GM20431 (cell line): ENCODE measurements around the gene DNM3.

Experiments used
- in situ Hi-C: fragments of 300-500 bp; cut with MseI, MboI; formaldehyde crosslinking; loops from one replicate; pipeline ENCODE4 v1.15.0; 2020; ENCODE audit warnings: low sequenced_read_pairs; ENCODE audit not compliant: unreplicated experiment

The DNM3 gene

GRCh38 chr1:171910786-171911185, 69.5 kb downstream of the DNM3 start:
- in situ Hi-C loops: no loop called here

DNA sequence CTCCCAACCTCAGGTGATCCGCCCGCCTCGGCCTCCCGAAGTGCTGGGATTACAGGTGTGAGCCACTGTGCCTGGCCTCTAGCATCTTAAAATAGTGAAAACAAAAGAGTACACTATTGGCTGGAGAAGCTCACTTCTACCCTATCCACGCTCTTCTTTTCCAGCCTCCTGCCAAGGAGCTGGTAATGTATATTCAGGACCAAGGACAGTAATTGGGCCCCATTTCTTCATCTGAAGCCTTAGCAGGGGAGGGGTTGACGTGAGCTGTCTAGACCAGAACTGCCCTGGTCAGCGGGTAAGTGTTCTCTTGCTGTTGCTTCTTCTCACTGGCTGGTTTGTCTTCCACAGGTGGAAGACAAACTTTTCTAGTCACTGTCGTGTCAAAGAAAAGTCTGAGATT, 70.2 kb downstream of the DNM3 start:
- in situ Hi-C loops: no loop called here

DNA sequence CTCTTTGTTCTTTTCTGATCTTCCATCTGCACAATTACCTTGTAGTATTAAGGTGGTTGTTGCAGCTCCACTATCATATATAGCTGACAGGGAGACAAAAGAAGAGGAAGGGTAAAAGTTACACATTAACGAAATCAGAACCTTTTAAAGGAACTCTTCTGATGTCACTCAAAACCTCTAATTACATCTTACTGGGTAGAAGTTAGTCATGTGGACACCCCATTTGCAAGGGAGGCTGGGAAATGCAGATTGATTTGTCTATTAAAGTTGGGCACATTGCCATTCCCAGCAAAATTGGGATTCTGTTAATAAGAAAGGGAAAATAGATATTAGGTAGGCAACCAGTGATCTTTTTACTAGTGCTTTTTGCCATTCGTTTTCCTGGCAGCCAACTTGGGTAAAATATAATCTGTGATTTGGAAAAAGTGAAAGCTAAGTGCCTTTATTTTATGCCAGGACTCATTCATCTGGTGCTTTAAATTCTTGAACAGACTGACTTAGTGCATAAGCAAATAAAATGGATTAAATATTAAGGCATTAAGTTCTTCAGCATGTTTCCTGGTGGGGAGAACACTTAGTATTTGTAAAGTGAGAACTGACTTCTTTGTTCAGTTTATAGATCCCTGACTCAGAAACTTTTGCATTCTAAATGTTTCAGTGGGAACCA, 71.3 kb downstream of the DNM3 start:
- in situ Hi-C loops: no loop called here

DNA sequence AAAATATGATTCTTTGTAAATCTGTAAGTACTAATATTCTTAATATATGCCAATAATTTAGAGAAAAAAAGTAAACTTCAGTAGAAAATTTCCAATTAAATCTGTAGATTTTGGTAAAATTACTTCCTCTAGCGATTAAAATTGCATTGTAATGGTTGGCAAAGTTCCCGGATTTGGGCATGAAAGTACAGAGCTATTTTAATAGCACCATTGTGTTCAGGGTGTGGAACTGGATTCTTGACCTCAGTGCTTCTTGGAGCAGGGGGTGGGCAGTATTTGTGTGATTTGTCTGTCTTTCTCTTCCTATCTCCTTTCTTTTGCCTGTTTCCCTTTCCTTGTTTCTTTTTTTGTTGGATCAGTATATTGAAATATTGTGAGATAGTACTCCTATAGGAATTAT, 72.1 kb downstream of the DNM3 start:
- in situ Hi-C loops: no loop called here

- in situ Hi-C loops: no loop called here
Measured at GRCh38 chr1:171916315-171916771, 75.0 kb downstream of the DNM3 start.

- in situ Hi-C loops: no loop called here
Measured at GRCh38 chr1:171917331-171917730, 76.0 kb downstream of the DNM3 start.

DNA sequence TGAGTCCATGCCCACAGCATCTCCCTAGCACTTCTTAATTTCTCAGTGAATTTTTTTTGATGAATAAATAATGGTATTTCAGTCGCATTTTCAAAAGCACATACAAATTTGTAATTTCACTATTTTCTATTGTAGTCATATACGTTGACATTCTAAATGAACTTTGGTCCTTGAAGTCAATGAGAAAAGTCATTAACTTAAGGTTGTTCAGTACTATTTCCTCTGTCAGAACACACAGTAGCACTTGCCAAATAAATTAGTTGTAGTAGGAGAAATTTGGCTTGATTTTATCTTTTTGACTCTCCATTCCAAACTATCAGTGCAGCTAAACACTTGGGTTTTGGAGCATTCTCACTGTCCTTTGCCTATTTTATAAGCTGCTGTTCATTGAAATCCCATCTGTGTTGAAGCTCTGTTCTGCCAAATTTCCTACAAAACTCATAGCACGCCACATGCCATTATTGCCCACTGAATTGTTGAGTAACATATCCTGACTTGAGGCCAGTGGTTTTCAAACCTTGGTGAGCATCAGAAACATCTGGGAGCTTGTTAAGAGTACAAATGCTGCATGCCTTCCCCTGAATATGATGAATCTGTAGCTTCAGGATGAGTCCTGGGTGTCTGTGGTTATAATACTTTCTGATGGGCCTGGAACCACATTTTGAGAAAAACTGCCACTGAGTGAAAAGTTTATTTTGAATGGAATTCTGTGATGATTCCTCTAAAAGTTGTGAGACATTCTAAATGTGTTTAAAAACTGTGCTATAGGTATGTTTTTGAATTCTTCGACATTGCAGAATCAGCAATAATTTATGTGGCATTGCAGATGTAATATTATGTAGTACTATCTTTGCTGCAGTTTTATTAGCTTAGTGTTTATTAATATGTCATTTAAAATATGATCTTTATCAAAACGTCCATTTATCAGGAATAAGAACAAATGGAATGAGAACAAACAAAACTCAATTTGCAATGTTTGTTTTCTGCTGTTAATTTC, 78.9 kb downstream of the DNM3 start:
- in situ Hi-C loops: no loop called here

DNA sequence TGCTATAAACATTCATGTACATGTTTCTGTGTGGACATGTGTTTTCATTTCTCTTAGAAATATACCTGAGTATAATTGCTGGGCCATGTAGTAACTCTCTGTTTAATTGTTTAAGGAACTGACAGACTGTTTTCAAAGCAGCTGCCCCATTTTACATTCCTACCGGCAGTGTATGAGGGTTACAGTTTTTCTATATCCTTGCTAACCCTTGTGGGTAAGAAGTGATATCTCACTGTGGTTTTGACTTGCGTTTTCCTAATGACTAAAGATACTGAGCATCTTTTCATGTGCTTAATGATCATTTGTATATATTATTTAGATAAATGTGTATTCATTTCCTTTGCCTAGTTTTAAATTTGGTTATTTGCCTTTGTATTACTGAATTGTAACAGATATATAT, 81.7 kb downstream of the DNM3 start:
- in situ Hi-C loops: no loop called here

- in situ Hi-C loops: no loop called here
Measured at GRCh38 chr1:171929121-171929520, 87.8 kb downstream of the DNM3 start.

DNA sequence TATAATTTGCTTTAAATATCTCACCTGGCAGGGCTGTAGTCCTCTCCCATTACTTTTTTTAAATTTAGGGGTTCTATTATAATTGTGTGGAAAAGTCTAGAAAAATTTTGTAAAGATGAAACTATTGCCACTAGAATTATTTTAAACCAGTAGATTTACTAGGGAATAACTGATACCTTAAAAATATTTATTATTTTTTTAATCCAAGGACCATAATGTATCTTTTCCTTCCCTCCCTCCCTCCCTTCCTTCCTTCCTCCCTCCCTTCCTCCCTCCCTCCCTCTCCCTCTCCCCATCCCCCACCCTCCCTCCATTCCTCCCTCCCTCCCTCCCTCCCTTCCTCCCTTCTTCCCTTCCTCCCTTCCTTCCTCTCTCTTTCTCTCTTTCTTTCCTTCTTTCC, 90.5 kb downstream of the DNM3 start:
- in situ Hi-C loops: no loop called here

DNA sequence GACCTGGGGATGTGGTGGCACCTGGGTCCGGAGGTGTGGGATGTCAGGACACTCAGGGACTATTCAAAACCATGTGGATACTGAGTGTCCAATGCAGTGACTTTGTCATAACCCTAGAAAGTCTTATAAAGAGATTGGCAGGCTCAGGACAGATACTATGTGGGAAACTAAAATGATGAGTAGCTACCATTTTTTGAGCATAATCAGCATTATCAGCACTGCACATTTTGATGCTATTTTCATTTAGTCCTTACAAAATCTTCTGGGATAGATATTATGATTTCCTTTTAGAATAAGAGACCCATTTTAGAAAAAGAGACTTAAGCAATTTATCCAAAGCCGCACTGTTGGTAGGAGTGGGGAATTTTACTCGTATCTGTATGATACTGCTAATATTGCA, 93.4 kb downstream of the DNM3 start:
- in situ Hi-C loops: no loop called here

DNA sequence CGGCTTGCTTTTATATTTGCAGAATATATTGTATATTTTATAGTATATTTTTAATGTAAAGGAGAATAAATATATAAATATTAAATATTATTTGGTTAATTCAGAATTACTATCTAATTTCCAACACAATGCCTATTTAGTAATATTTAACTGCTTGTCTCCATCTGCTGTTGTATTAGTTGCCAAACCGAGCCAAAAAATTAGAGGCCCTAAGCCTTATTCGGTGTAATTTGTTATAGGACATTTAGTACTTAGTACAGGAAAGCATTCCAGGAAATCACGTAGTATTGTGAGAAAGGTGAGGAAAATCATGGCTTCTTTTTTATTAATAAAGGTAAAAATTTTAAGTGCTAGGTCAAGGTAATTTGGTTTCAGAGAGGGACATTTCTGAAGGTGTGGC, 93.8 kb downstream of the DNM3 start:
- in situ Hi-C loops: no loop called here

GRCh38 chr1:171935664-171936063, 94.4 kb downstream of the DNM3 start:
- in situ Hi-C loops: no loop called here

DNA sequence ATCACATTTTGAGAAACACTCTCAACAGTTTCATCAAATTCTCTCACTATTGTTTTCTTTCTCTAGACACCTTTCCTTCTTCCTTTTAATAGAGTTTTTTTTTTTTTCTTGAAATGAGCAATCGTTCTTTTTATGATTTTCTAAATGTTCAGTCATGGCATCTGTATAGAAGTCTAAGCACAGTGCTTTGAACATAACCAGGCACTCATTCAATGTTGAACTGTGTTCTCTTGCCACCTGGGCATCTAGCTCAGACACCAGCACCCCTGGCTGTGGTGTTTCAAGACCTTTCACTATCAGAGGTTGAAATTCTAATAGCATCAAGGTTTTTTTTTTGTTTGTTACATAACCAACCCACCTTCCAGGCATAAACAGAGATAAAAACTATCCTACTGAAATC, 96.6 kb downstream of the DNM3 start:
- in situ Hi-C loops: no loop called here

GRCh38 chr1:171939740-171940139, 98.4 kb downstream of the DNM3 start:
- in situ Hi-C loops: no loop called here

DNA sequence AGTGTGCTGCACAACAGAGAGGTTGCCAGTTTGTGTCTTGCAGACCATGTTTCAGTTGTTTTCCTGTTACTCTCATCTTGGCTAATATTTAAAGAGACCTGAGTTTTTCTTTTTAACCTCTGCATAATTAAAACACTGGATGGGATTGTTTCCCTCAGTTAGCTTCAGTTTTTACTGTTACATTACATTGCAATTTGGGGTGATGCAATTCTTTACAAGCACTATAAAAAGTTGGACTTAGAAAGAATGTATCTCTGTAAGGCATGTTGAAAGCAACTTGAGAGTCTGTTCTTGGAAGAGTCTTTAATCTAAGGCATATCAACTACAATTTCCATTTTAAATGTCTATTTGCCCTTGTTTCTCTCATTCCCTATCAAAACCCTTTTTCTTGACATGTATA, 99.1 kb downstream of the DNM3 start:
- in situ Hi-C loops: no loop called here

GRCh38 chr1:171941920-171942319, 100.6 kb downstream of the DNM3 start:
- in situ Hi-C loops: no loop called here

- in situ Hi-C loops: no loop called here
Measured at GRCh38 chr1:171943973-171944561, 102.8 kb downstream of the DNM3 start.

- in situ Hi-C loops: no loop called here
Measured at GRCh38 chr1:171948511-171948910, 107.2 kb downstream of the DNM3 start.

- in situ Hi-C loops: no loop called here
Measured at GRCh38 chr1:171949316-171949715, 108.0 kb downstream of the DNM3 start.

GRCh38 chr1:171953835-171954234, 112.5 kb downstream of the DNM3 start:
- in situ Hi-C loops: no loop called here
